HG03196 (cell line): ENCODE data around the gene TAP2.
"Not testable (repeated sequence)": the region's sequence is repeated elsewhere in the genome, so short reads cannot be mapped to it uniquely, and the experiment has no call there.

Source experiments
- ATAC-seq: cut with Tn5 transposase; IDR thresholded peaks from one replicate; pipeline ENCODE4 v1.9.1; 2021; ENCODE audit not compliant: unreplicated experiment

TAP2 gene

GRCh38 chr6:32838114-32838958, at the start of gene TAP2:
Gene TAP2 (minus strand): TSS chr6:32838739. CDS start chr6:32838233, 506 bp downstream.
- ATAC-seq: peak; percentile 77

- ATAC-seq: no peak
These were observed 49.1 kb upstream of the TAP2 start for GRCh38 chr6:32887616-32888015.

GRCh38 chr6:32886681-32887383, 48.3 kb upstream of the TAP2 start:
- ATAC-seq: no peak

GRCh38 chr6:32885698-32886286, 47.3 kb upstream of the TAP2 start:
- no peak for ATAC-seq

GRCh38 chr6:32883789-32884188, 45.2 kb upstream of the TAP2 start:
- ATAC-seq: no peak

- no peak for ATAC-seq
These were observed 44.3 kb upstream of the TAP2 start for GRCh38 chr6:32882879-32883250.

GRCh38 chr6:32880962-32881361, 42.4 kb upstream of the TAP2 start:
- not testable (repeated sequence) for ATAC-seq

GRCh38 chr6:32879691-32880090, 41.2 kb upstream of the TAP2 start:
- ATAC-seq: no peak

- ATAC-seq: no peak
These were observed 38.1 kb upstream of the TAP2 start for GRCh38 chr6:32876603-32877002.

- not testable (repeated sequence) for ATAC-seq
These were observed 35.4 kb upstream of the TAP2 start for GRCh38 chr6:32873947-32874346.

GRCh38 chr6:32868257-32868788, 29.8 kb upstream of the TAP2 start:
- no peak for ATAC-seq

- ATAC-seq: no peak
These were observed 29.2 kb upstream of the TAP2 start for GRCh38 chr6:32867554-32868256.

GRCh38 chr6:32867022-32867477, 28.5 kb upstream of the TAP2 start:
- ATAC-seq: no peak

- ATAC-seq: no peak
These were observed 27.3 kb upstream of the TAP2 start for GRCh38 chr6:32865724-32866443.

GRCh38 chr6:32862725-32863124, 24.2 kb upstream of the TAP2 start:
- no peak for ATAC-seq

GRCh38 chr6:32860674-32861073, 22.1 kb upstream of the TAP2 start:
- no peak for ATAC-seq

- no peak for ATAC-seq
These were observed 19.7 kb upstream of the TAP2 start for GRCh38 chr6:32858194-32858593.

- ATAC-seq: no peak
These were observed 18.8 kb upstream of the TAP2 start for GRCh38 chr6:32857156-32857891.

GRCh38 chr6:32855467-32856174, 17.1 kb upstream of the TAP2 start:
- ATAC-seq: no peak
